HFFc6 (cell line): ENCODE data around the gene R3HCC1L. TPM values are rescaled to one million over a fixed set of nuclear protein-coding genes. Genes with fewer than 3 reads are reported as not detected.

ENCODE experiments used
- DNase-seq: peaks from one replicate; pipeline ENCODE4 v3.0.0-alpha.2; 2018
- H3K27ac Mint-ChIP-seq: 2 replicates; pipeline ENCODE4 v1.8.0; 2020; ENCODE audit warnings: mild to moderate bottlenecking, mixed read lengths
- H3K27me3 Mint-ChIP-seq: 2 replicates; pipeline ENCODE4 v1.8.0; 2021; ENCODE audit warnings: mild to moderate bottlenecking, moderate library complexity, mixed read lengths; ENCODE audit not compliant: insufficient read depth
- H3K36me3 Mint-ChIP-seq: 2 replicates; pipeline ENCODE4 v1.8.0; 2021; ENCODE audit warnings: low read depth, mixed read lengths
- H3K4me1 Mint-ChIP-seq: 2 replicates; pipeline ENCODE4 v1.8.0; 2020; ENCODE audit warnings: low read depth, mixed read lengths
- H3K4me3 Mint-ChIP-seq: 2 replicates; pipeline ENCODE4 v1.8.0; 2020; ENCODE audit warnings: mild to moderate bottlenecking, moderate library complexity, mixed read lengths
- H3K9me3 Mint-ChIP-seq: 2 replicates; pipeline ENCODE4 v1.8.0; 2020; ENCODE audit warnings: mild to moderate bottlenecking, mixed read lengths
- CTCF ChIP-seq: fragments of 200-600 bp; sonication (generic); IDR thresholded peaks from 2 replicates; pipeline ENCODE4 v1.5.0; 2021; ENCODE audit warnings: antibody characterized with exemption, mild to moderate bottlenecking
- total RNA-seq, 6 experiments: library from RNA; stranded (reverse); fragmentation: NEBNext Ultra II Directional; extraction: Animal tissue kit (Norgen Biotek cat#: 25700); gene quantifications; 2 replicates in 1 of 6; 3 replicates in 5 of 6; pipeline ENCODE4 v1.2.3, GENCODE V29; 2021

The R3HCC1L gene
- total RNA-seq, 6 experiments from 2014 or later, result 7.4 to 8.1 (median 7.6) TPM

DNA sequence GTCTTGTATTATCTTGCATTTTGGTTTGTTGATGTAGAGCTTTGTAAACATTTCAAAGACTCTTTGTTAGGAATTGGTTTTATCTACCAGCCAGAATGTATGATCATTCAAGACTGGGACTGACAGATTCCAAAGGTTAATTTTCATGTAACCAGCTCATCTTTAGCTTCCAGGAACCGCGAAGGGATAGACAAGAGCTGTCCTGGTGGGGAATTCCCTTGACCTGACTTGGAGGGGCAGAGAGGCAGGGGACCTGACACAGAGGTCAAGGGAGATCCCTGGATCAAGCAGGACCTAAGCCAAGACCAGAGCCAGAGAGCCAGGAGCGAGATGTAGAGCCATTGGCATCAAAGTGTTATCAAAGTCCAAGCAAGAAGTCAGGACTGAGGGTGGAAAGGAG is 140.1 kb downstream of the R3HCC1L start:
- no peak overlapping the region for H3K4me3 Mint-ChIP-seq
- no peaks in the 10 kb centered on the region for H3K9me3 Mint-ChIP-seq

DNA sequence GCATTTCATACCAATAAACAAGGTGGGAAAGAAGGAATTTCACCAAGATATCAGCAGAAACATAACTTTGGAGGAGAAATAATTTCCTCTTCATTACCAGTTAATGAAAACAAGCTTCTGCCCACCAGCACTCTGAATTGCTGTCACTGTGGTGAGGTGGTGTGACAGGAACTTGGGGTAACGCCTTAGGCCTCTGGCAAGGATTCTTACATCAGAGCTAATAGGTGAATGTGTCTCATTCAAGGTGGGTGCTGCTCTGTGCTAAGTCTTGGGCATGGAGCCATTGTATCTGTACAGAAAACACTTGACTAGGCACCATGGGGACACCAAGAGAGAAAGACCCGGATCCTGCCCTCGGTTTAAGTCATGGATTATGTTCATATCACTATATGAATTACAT is 141.9 kb downstream of the R3HCC1L start:
- H3K27me3 Mint-ChIP-seq, result peaks cover 30% of the 10 kb centered on the region
- no peak overlapping the region for H3K27ac Mint-ChIP-seq
- H3K9me3 Mint-ChIP-seq, result no peaks in the 10 kb centered on the region
- TF ChIP-seq CTCF, result no peak
- no peaks in the 10 kb centered on the region for H3K36me3 Mint-ChIP-seq
- H3K4me3 Mint-ChIP-seq, result no peak overlapping the region
- DNase-seq, result no peak
- H3K4me1 Mint-ChIP-seq, result 0 out of 2 replicates have a peak, but pooled peaks cover under 1% of the 10 kb centered on the region

More for the DNA sequence above, 140.1 kb downstream of the R3HCC1L start:
- no peak for DNase-seq
- Mint-ChIP-seq H3K4me1 (peaks cover 15% of the 10 kb centered on the region), H3K36me3 (no peaks in the 10 kb centered on the region), H3K27me3 (peaks cover 27% of the 10 kb centered on the region), H3K27ac (no peak overlapping the region)
- no peak for TF ChIP-seq CTCF

GRCh38 chr10:98285416-98285815 is 151.0 kb downstream of the R3HCC1L start:
- H3K27me3 Mint-ChIP-seq, result peaks cover 32% of the 10 kb centered on the region
- H3K4me1 Mint-ChIP-seq, result no peaks in the 10 kb centered on the region
- no peak for DNase-seq
- TF ChIP-seq CTCF, result no peak
- H3K9me3 Mint-ChIP-seq, result no peaks in the 10 kb centered on the region
- no peak overlapping the region for H3K4me3 Mint-ChIP-seq
- no peak overlapping the region for H3K27ac Mint-ChIP-seq
- no peaks in the 10 kb centered on the region for H3K36me3 Mint-ChIP-seq

DNA sequence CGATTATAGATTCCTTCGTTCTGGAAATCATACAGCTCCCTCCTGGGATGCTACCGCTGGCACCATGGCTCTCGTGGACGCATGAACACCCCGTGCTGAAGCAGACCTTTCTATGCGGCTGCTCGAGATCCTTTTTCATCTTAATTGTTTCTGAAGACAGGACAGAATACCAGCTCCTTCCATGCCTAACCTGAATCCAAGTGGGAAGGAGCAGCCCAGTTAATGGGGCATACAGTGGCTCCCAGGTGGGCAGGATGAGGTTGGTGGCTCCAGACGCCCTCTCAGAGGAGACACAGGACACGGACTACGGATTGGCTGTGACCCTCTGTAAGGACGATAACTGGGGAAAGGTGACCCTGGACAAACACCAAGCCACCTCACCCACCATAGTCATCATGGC is 152.0 kb downstream of the R3HCC1L start:
- Mint-ChIP-seq H3K27ac (no peak overlapping the region), H3K27me3 (peaks cover 37% of the 10 kb centered on the region), H3K9me3 (no peaks in the 10 kb centered on the region), H3K36me3 (no peaks in the 10 kb centered on the region), H3K4me1 (no peaks in the 10 kb centered on the region), H3K4me3 (no peak overlapping the region)
- no peak for DNase-seq
- no peak for TF ChIP-seq CTCF

GRCh38 chr10:98287321-98287720 is 152.9 kb downstream of the R3HCC1L start:
- Mint-ChIP-seq H3K4me1 (no peaks in the 10 kb centered on the region), H3K9me3 (no peaks in the 10 kb centered on the region), H3K27ac (no peak overlapping the region), H3K4me3 (no peak overlapping the region), H3K36me3 (no peaks in the 10 kb centered on the region), H3K27me3 (peaks cover 30% of the 10 kb centered on the region)
- DNase-seq, result no peak
- no peak for TF ChIP-seq CTCF

DNA sequence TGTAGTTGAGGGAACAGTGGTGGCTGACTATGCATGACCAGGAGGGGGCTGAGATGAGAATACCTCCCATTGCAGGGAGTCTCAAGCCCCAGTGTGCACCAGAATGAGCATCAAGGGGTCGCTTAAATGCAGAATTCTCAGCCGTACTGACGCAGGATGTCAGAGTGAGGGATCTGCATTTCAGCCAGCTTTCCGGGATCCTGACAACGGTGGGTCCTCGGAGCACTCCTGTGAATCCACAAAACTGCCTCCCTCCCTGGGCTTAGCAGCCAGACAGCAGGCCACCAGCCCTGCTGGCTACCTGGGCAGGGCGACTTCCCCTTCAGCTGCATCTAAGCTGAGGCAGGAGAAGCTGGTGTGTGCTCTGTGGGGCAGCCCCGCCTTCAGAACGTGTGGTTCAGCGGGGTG is 155.3 kb downstream of the R3HCC1L start:
- peaks cover 15% of the 10 kb centered on the region for H3K4me1 Mint-ChIP-seq
- H3K27ac Mint-ChIP-seq, result no peak overlapping the region
- H3K36me3 Mint-ChIP-seq, result no peaks in the 10 kb centered on the region
- H3K27me3 Mint-ChIP-seq, result peaks cover 37% of the 10 kb centered on the region
- TF ChIP-seq CTCF, result no peak
- H3K9me3 Mint-ChIP-seq, result no peaks in the 10 kb centered on the region
- H3K4me3 Mint-ChIP-seq, result no peak overlapping the region
- no peak for DNase-seq
